ENCODE measurements around the gene C17orf114.

The C17orf114 gene

DNA sequence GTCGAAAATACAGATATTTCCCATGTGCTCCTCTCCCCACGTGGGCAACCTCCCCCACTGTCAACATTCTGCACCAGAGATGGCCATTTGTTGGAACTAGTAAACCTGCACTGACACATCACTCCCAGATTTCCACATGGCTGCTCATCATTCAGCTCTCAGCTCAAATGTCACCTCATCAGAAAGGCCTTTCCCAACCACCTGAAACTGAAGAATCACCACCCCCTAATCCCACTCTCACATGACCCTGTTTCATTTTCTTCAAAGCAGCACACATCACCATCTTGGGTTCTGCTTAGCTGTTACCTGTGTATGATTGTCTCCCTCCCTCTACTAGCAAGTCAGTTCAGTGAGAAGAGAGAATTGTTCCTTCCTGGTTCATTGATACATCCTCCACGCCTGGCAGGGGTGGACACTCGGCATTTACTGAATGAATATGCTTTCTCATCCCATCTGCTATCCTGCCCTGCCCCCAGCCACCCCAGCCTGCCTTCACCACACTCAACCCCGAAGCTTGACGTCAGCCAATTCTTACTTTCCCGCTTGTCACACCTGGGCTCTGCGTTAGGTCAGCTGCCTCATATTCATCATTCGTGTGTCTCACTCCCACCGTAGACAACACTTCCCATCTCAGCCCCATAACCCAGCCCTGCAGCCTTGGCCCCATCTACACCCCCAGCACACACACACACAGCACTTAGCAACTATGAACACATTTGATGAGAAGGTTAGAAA lies 1.5 kb downstream of the C17orf114 start:
- intact Hi-C loops (cut with DNase I): no loop called here
- H3K9me3 ChIP-seq: no peaks in the 10 kb centered on the region
- H3K4me3 ChIP-seq: no peak overlapping the region
- TF ChIP-seq, protein P1, sequence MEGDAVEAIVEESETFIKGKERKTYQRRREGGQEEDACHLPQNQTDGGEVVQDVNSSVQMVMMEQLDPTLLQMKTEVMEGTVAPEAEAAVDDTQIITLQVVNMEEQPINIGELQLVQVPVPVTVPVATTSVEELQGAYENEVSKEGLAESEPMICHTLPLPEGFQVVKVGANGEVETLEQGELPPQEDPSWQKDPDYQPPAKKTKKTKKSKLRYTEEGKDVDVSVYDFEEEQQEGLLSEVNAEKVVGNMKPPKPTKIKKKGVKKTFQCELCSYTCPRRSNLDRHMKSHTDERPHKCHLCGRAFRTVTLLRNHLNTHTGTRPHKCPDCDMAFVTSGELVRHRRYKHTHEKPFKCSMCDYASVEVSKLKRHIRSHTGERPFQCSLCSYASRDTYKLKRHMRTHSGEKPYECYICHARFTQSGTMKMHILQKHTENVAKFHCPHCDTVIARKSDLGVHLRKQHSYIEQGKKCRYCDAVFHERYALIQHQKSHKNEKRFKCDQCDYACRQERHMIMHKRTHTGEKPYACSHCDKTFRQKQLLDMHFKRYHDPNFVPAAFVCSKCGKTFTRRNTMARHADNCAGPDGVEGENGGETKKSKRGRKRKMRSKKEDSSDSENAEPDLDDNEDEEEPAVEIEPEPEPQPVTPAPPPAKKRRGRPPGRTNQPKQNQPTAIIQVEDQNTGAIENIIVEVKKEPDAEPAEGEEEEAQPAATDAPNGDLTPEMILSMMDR (IDR thresholded peaks at IDR 0.05): no peak
- peaks cover 10% of the 10 kb centered on the region for H3K4me1 ChIP-seq
- ATAC-seq: no peak
- peaks cover 24% of the 10 kb centered on the region for H3K36me3 ChIP-seq
- no peaks in the 10 kb centered on the region for H3K27me3 ChIP-seq
- no peak for DNase-seq
- no peak overlapping the region for H3K27ac ChIP-seq

DNA sequence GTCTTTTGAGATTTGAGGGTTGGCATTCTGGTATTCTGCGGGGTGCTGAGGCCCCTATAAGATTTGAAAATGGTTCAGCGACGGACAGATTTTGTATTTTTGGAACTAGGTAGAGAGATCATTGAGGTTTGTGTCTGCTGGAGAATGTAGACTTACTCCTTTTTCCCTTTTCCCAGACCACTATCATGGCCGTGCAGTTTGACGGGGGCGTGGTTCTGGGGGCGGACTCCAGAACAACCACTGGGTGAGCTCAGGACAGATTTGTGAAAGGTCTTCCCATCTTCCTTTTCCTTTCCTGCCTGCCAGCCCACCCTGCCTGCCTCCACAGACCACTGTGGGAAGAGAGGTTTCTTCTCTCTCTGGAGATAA lies 5.6 kb downstream of the C17orf114 start:
- H3K27me3 ChIP-seq: no peaks in the 10 kb centered on the region
- TF ChIP-seq, protein P1 (IDR thresholded peaks at IDR 0.05): no peak
- H3K36me3 ChIP-seq: peaks cover 24% of the 10 kb centered on the region
- ATAC-seq (peak; percentile 49), DNase-seq (no peak)
- peak overlapping the region; percentile 98 for H3K4me3 ChIP-seq
- intact Hi-C loops (cut with DNase I): loop anchor here (5.0 kb wide), 1 partner anchor 91 kb away; no protein-coding TSS in a partner anchor
- H3K4me1 ChIP-seq: peaks cover 13% of the 10 kb centered on the region
- H3K27ac ChIP-seq: peak overlapping the region; percentile 81
- no peaks in the 10 kb centered on the region for H3K9me3 ChIP-seq

DNA sequence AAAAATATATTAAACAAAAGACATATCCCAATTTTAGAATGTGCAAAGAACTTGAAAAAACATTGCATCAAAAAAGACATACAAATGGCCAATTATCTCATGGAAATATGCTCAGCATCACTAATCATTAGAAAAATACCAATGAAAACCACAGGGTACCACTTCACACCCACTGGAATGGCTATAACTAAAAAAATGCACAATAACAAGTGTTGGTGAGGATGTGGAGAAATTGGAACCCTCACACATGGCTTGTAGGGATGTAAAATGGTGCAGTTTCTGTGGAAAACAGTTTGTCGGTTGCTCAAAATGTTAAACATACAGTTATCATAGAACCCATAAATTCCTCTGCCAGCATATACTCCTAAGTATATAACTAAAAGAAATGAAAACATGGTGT lies 7.0 kb downstream of the C17orf114 start:
- Histone ChIP-seq H3K9me3 (no peaks in the 10 kb centered on the region), H3K36me3 (peaks cover 24% of the 10 kb centered on the region), H3K27me3 (no peaks in the 10 kb centered on the region), H3K4me1 (peaks cover 17% of the 10 kb centered on the region), H3K27ac (peak overlapping the region; percentile 81), H3K4me3 (peak overlapping the region; percentile 98)
- TF ChIP-seq, protein P1 (IDR thresholded peaks at IDR 0.05): no peak
- intact Hi-C loops (cut with DNase I): loop anchor here (5.0 kb wide), 1 partner anchor 92 kb away; no protein-coding TSS in a partner anchor
- ATAC-seq (no peak), DNase-seq (no peak)

DNA sequence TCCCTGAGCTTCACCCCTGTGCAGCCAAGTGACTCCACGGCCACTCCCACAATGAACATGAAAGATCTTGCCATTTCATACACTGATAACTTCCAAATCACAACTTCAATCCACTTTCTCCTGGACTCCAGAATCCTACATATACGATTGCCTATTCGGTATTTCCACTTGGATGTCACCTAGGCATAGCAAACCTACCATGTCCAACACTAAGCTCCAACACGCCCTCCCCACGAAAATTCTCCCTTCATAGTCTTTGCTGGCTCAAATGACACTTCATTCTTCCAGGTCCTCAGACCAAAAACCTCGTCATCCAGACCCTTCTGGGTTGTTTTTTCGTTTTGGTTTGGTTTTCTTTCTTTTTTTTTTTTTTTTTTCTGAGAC lies 11.4 kb downstream of the C17orf114 start:
- peak overlapping the region; percentile 85 for H3K4me3 ChIP-seq
- H3K27me3 ChIP-seq: peaks cover 1% of the 10 kb centered on the region
- no peaks in the 10 kb centered on the region for H3K36me3 ChIP-seq
- TF ChIP-seq, protein P1 (IDR thresholded peaks at IDR 0.05): no peak
- H3K9me3 ChIP-seq: no peaks in the 10 kb centered on the region
- intact Hi-C loops (cut with DNase I): no loop called here
- peaks cover 41% of the 10 kb centered on the region for H3K4me1 ChIP-seq
- ATAC-seq: no peak
- no peak for DNase-seq
- H3K27ac ChIP-seq: peak overlapping the region; percentile 90

DNA sequence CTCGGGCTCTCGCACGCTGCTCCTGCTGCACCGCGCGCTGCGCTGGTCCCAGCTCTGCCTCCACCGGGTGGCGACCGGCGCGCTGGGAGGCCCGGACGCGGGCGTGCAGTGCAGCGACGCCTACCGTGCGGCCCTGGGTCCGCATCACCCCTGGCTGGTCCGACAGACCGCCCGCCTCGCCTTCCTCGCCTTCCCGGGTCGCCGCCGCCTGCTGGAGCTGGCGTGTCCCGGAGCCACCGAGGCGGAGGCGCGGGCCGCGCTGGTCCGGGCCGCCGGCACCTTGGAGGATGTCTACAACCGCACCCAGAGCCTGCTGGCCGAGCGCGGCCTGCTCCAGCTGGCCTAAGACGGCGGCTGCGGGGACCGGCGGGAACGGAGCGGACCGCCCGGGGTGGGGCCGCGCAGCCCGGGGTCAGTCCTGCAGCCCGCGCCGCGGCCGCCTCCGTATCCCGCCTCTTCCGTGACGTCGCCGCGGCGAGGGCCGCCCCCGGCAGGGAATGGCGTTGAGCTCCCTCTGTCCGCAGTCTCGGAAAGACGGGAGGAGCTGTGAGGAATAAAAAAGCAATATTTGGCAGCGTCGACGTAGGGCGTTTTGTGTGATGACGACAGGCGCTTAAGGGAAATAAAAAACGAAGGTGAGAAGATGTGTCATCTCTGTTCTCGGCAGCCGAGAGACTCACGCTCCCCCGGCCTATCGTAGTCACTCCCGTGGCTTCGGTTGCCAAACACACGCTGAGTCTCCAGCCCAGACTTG lies 12.0 kb downstream of the C17orf114 start:
- ATAC-seq (peak; percentile 95), DNase-seq (peak; percentile 95)
- peak overlapping the region; percentile 90 for H3K27ac ChIP-seq
- intact Hi-C loops (cut with DNase I): loop anchor here (10.0 kb wide), 1 partner anchor 55 kb away; the partner anchor contains the start of genes CXCL16, MED11 and ZMYND15
- peak overlapping the region; percentile 85 for H3K4me3 ChIP-seq
- H3K9me3 ChIP-seq: no peaks in the 10 kb centered on the region
- H3K27me3 ChIP-seq: peaks cover 7% of the 10 kb centered on the region
- peaks cover 43% of the 10 kb centered on the region for H3K4me1 ChIP-seq
- H3K36me3 ChIP-seq: no peaks in the 10 kb centered on the region
- TF ChIP-seq, protein P1 (IDR thresholded peaks at IDR 0.05): peak; percentile 68
